Loucy (cell line): ENCODE data around the gene SH3PXD2A.

Source experiments
- EZH2phosphoT487 ChIP-seq: fragments of 200-600 bp; IDR thresholded peaks from 2 replicates; pipeline ENCODE4 v1.6.1; 2018; ENCODE audit warnings: antibody characterized with exemption, mild to moderate bottlenecking, moderate library complexity, borderline replicate concordance
- TF ChIP-seq, protein P1 (sequence below): fragments of 200-600 bp; sonication (generic); conservative IDR thresholded peaks from 2 replicates; pipeline ENCODE4 v1.5.1; 2014; ENCODE audit warnings: mild to moderate bottlenecking, antibody characterized with exemption, low read length

DNA sequence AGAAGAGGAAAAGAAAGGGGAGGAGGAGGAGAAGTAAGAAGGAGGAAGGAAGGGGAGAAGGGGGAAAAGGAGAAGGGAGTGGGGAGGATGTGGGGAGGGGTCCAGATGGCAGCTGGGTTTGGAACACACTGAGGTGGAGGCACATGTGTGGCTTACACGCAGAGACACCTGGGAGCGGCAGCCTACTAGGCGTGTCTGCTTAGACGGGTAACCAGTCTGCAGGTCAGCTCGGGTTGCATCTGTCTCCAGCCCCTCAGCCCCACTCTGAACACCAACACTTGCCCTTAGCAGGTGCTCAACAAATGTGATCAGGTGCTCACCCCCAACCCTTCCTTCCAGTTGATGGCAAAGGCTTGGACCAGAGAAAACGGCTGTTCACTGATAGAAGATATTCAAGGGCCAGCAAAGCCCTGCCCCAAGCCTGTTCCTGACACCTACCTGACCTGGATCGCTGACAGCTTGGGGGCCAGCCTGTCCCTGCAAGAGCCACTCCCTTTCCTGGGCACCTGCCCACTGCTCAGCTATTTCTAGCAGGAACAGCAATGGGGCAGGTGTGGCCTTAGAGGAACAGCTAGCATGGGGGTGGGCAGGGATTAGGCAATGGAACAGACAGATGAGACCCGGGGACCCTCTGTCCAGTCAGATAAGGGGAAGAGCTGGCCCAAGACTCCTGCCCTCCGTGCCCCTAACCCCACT, 70.5 kb downstream of the SH3PXD2A start:
- TF ChIP-seq, protein P1, sequence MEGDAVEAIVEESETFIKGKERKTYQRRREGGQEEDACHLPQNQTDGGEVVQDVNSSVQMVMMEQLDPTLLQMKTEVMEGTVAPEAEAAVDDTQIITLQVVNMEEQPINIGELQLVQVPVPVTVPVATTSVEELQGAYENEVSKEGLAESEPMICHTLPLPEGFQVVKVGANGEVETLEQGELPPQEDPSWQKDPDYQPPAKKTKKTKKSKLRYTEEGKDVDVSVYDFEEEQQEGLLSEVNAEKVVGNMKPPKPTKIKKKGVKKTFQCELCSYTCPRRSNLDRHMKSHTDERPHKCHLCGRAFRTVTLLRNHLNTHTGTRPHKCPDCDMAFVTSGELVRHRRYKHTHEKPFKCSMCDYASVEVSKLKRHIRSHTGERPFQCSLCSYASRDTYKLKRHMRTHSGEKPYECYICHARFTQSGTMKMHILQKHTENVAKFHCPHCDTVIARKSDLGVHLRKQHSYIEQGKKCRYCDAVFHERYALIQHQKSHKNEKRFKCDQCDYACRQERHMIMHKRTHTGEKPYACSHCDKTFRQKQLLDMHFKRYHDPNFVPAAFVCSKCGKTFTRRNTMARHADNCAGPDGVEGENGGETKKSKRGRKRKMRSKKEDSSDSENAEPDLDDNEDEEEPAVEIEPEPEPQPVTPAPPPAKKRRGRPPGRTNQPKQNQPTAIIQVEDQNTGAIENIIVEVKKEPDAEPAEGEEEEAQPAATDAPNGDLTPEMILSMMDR: no peak
- no peak for TF ChIP-seq EZH2phosphoT487
